Kidney (tissue), 14 donors: ENCODE data around the gene CEP164. TPM values are rescaled to one million over a fixed set of nuclear protein-coding genes. Genes with fewer than 3 reads are reported as not detected.

Experiments
- DNase-seq, 5 donors: peaks; one replicate each; pipeline ENCODE4 v3.0.0-alpha.2; 2013 to 2020
- FAIRE-seq: peaks from 2 replicates; lab custom pipeline; 2012; peaks lifted over from hg19 to GRCh38; lab: Jason Lieb, UNC
- H3K27ac ChIP-seq, 2 donors: one replicate each; pipeline ENCODE4 v1.7.0; 2013; ENCODE audit warnings: low read depth in 2 of 2, low read length in 2 of 2, inconsistent platforms in 1 of 2
- H3K27me3 ChIP-seq: one replicate; pipeline ENCODE4 v1.7.1; 2013; ENCODE audit warnings: low read length, inconsistent platforms; ENCODE audit not compliant: control insufficient read depth, insufficient read depth
- H3K36me3 ChIP-seq, 3 donors: one replicate each; pipeline versions ENCODE4 v1.7.0 to v1.7.1; 2013; ENCODE audit warnings: low read length in 3 of 3, control low read depth in 1 of 3, inconsistent platforms in 1 of 3; ENCODE audit not compliant: insufficient read depth in 3 of 3, control insufficient read depth in 2 of 3
- H3K4me1 ChIP-seq, 3 donors: one replicate each; pipeline versions ENCODE4 v1.7.0 to v1.7.1; 2013; ENCODE audit warnings: low read length in 3 of 3, inconsistent platforms in 1 of 3, low read depth in 1 of 3; ENCODE audit not compliant: control insufficient read depth in 2 of 3, insufficient read depth in 2 of 3
- H3K4me3 ChIP-seq, 3 donors: one replicate each; pipeline versions ENCODE4 v1.7.0 to v1.8.1; 2013; ENCODE audit warnings: low read length in 3 of 3, control low read depth in 1 of 3, inconsistent platforms in 1 of 3
- H3K9ac ChIP-seq, 3 donors: one replicate each; pipeline versions ENCODE4 v1.7.0 to v1.7.1; 2013; ENCODE audit warnings: low read length in 3 of 3, control low read depth in 1 of 3, inconsistent platforms in 1 of 3
- H3K9me3 ChIP-seq, 3 donors: one replicate each; pipeline versions ENCODE4 v1.7.0 to v1.7.1; 2013; ENCODE audit warnings: low read length in 3 of 3, control low read depth in 1 of 3, inconsistent platforms in 1 of 3; ENCODE audit not compliant: control insufficient read depth in 2 of 3, insufficient read depth in 1 of 3
- intact Hi-C: fragments of 100-400 bp; cut with DNase I; formaldehyde crosslinking; loops from one replicate; pipeline ENCODE4 v1.11.1; 2022
- polyA plus RNA-seq: library from polyadenylated mRNA; stranded (reverse); fragments of 350-450 nt; fragmentation: Illumina TruSeq; extraction: RNeasy Lipid Tissue Mini Kit (QIAGEN cat#74804); gene quantifications from one replicate; pipeline ENCODE4 v1.2.3, GENCODE V29; 2014; ENCODE audit warnings: low read depth, low replicate concordance; ENCODE audit not compliant: insufficient read depth
- total RNA-seq: library from RNA; stranded (reverse); fragmentation: NEBNext Ultra II Directional; extraction: Animal tissue kit (Norgen Biotek cat#: 25700); gene quantifications from one replicate; pipeline ENCODE4 v1.2.1, GENCODE V29; 2021
- TF ChIP-seq, protein P1 (sequence below): IDR thresholded peaks from 3 replicates; pipeline ENCODE4 v1.5.1; 2012; ENCODE audit warnings: mild to moderate bottlenecking, moderate library complexity, borderline replicate concordance; ENCODE audit not compliant: insufficient read depth; ENCODE audit errors: extremely low read depth
- donor health status: control.
- donor health status: control.
- donor health status: control.
- donor health status: control.
- donor health status: control.
- donor health status: DM: yes; HTN: yes; CAD: no.
- donor health status: Normal renal cell carcinoma (clear cell type).

CEP164 gene
- total and polyA plus RNA-seq, 2 donors from 2014 or later, result 7.9 to 30.7 TPM

DNA sequence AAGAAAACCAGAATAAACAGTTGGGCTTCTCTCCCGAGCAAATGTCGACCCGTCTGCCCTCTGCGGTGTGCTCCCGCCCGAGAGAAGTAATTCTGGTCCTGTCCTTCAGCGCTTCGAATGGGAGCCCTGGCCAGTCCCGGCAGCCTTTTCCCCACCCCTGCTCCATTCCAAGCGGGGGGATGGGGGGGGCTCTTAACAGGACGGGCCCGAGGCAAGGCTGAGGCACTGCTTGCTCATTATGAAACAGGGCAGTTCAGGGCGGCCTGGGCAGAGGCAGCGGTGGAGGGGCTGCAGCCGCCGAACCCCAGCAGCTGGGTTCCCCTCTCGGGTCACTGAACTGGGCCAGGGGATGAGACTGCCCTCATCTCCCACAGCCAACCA is 27.4 kb upstream of the CEP164 start:
- H3K9ac ChIP-seq, result peak overlapping the region in 1 of 3 donors; percentile 65
- TF ChIP-seq, protein P1, sequence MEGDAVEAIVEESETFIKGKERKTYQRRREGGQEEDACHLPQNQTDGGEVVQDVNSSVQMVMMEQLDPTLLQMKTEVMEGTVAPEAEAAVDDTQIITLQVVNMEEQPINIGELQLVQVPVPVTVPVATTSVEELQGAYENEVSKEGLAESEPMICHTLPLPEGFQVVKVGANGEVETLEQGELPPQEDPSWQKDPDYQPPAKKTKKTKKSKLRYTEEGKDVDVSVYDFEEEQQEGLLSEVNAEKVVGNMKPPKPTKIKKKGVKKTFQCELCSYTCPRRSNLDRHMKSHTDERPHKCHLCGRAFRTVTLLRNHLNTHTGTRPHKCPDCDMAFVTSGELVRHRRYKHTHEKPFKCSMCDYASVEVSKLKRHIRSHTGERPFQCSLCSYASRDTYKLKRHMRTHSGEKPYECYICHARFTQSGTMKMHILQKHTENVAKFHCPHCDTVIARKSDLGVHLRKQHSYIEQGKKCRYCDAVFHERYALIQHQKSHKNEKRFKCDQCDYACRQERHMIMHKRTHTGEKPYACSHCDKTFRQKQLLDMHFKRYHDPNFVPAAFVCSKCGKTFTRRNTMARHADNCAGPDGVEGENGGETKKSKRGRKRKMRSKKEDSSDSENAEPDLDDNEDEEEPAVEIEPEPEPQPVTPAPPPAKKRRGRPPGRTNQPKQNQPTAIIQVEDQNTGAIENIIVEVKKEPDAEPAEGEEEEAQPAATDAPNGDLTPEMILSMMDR, result no peak
- DNase-seq (peak; percentile 87 to 95 (median 89)), FAIRE-seq (no peak)
- H3K36me3 ChIP-seq, result peaks cover 0 to 4% (median 0%) of the 10 kb centered on the region in 3 donors
- intact Hi-C loops, result no loop called here
- H3K27ac ChIP-seq, result peak overlapping the region; percentile 41 to 51
- peak overlapping the region in 1 of 3 donors; percentile 29 for H3K4me3 ChIP-seq
- H3K4me1 ChIP-seq, result peaks cover 0 to 19% (median 12%) of the 10 kb centered on the region in 3 donors
- no peaks in the 10 kb centered on the region for H3K9me3 ChIP-seq
- H3K27me3 ChIP-seq, result no peaks in the 10 kb centered on the region

DNA sequence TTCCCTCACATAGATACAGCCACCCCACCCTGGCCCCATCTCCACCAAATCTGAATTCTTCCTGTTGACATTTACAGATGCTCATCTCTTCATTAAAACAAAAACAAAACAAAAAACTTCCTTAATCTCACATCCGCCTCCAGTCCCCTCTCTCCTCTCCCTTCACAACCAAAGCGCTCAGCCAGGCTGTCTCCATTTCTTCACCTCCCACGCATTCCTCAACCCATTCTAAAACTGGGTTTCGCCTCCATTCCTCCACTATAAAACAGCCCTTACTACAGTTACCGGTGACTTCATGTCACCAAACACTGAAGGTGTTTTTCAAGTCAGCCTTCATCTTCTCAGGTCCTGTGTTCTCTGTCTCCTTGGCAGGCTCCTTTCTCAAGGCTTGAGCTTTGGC is 26.9 kb upstream of the CEP164 start:
- H3K27me3 ChIP-seq, result no peaks in the 10 kb centered on the region
- H3K27ac ChIP-seq, result no peak overlapping the region
- H3K36me3 ChIP-seq, result peaks cover 0 to 4% (median 0%) of the 10 kb centered on the region in 3 donors
- H3K9ac ChIP-seq, result peak overlapping the region in 1 of 3 donors; percentile 65
- H3K4me3 ChIP-seq, result peak overlapping the region in 1 of 3 donors; percentile 29
- DNase-seq, result peak in 4 of 5 donors; percentile 71 to 92 (median 83)
- intact Hi-C loops, result no loop called here
- TF ChIP-seq, protein P1, result no peak
- H3K4me1 ChIP-seq, result peaks cover 0 to 19% (median 12%) of the 10 kb centered on the region in 3 donors
- H3K9me3 ChIP-seq, result no peaks in the 10 kb centered on the region
- no peak for FAIRE-seq

DNA sequence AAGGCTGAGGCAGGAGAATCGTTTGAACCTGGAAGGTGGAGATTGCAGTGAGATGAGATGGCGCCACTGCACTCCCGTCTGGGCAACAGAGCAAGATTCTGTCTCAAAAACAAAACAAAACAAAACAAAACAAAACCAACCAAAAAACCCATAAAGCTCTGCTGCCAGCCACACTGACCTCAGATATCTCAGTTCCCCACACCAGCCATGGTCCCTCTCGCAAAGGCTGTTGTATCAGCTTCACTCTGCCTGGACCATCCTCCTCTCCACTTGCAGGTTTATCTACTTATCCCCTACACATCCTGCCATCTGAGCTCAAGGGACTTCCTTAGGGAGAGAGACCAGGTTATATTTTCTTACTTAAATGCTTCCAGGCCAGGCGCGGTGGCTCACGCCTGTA is 25.4 kb upstream of the CEP164 start:
- H3K27me3 ChIP-seq, result no peaks in the 10 kb centered on the region
- H3K4me3 ChIP-seq, result no peak overlapping the region
- no peak overlapping the region for H3K9ac ChIP-seq
- TF ChIP-seq, protein P1, result no peak
- no peaks in the 10 kb centered on the region for H3K36me3 ChIP-seq
- FAIRE-seq (no peak), DNase-seq (no peak)
- H3K4me1 ChIP-seq, result peaks cover 0 to 19% (median 12%) of the 10 kb centered on the region in 3 donors
- no peak overlapping the region for H3K27ac ChIP-seq
- intact Hi-C loops, result no loop called here
- H3K9me3 ChIP-seq, result no peaks in the 10 kb centered on the region

DNA sequence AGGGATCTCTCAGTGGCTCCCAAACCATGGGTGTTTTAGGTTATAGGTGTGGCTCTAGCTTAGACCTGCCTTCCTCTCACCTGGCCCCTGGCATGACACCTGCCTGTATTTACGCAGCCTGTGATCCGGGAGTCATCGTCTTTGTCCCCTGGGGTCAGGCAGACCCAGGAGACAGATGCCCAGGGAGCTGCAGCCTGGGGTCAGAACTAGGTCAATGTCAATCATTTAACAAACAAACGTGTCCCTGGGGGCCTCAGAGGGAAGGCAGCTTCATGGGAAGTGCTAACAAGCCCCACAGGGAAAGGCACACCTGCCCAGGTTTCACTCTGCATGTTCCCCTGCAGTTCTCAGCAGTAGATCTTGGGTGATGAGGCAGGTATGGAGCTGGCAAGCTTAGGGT is 24.6 kb upstream of the CEP164 start:
- Histone ChIP-seq H3K27ac (no peak overlapping the region), H3K27me3 (no peaks in the 10 kb centered on the region), H3K9ac (no peak overlapping the region), H3K9me3 (no peaks in the 10 kb centered on the region), H3K36me3 (no peaks in the 10 kb centered on the region), H3K4me3 (no peak overlapping the region), H3K4me1 (peaks cover 0 to 19% (median 12%) of the 10 kb centered on the region in 3 donors)
- FAIRE-seq, result no peak
- TF ChIP-seq, protein P1, result no peak
- intact Hi-C loops, result no loop called here
- DNase-seq, result no peak
